Raji (cell line): ENCODE data around the gene AZU1.

ENCODE experiments used
- POLR2A ChIP-seq: IDR thresholded peaks from 2 replicates; pipeline ENCODE4 v1.6.1; 2011; ENCODE audit warnings: low read depth, low read length, control low read depth; ENCODE audit not compliant: insufficient read depth

Gene AZU1

DNA sequence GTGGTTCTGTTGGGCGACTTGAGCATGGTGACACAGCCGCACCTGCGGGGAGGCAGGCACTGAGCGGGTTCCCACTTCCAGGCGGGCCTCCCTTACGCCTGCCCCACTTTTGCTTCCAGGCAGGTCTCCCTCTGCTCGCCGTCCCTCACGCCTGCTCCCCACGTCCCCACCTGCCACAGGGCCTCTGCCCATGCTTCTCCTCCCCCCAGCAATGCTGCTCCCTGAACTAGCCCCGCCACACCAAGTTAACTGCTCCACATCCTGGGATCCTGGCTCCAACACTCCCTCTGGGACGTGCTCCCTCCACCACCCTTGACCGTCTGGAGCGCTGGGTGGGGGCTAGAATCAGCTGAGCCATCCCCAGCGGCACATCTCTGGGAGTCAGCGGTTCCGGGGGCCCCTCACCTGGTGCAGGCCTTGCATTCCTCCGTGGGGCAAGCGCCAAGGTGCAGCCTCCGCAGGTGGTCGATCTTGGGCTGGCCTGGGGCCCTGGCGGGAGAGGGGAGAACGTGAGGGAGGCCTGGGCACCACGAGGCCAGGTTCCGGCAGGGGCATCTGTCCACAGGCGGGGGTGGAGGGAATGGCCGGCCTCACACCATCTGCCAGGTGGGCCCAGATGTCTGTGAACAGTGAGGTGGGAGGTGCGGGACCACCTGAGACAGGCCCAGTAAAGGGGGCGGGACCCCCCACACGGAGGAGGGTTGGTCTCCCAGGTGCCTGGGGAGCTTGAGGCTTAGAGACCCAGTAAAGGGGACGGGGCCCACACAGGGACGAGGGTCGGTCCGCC is 41.0 kb downstream of the AZU1 start:
- TF ChIP-seq POLR2A: no peak

DNA sequence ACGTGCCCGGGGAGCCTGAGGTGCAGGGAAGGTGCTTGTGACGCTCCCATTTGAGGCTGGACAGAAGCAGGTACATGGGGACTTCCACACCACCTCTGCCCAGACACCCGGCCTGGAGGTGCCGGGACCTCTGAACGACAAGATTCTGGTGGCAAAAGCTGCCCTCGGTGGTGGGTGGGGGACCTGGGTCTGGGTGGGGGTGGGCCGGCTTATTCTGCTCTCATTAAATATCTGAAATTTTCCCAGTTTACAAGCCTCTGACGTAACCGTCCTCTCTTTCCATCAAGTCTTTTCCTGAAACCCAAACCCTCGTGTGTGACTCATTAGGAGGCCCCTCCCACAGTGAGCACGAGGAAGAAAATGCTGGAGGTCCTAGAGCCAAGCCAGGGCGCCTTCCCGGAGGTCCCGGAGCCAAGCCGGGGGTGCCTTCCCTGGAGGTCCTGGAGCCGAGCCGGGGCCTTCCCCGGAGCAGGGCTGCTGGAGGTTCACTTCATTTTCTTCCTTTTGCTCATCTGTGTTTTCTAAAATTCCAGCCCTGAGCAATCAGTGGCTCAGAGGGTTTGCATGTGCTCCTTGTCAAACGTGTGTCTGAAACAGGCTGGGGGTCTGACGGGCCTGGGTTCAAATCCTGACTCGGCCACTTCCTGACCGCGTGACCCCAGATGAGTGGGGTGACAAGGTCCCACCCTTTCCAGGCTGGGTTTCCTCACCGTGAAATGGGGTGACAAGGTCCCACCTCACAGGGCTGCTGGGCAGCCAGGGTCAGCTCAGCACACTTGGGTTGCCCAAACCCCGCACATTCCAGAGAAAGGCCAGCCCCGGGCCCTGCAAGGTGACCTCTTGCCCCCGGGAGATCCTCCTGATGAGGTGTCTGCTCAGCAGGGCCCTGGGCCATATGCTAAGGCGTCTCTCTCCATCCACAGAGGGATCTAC is 41.9 kb downstream of the AZU1 start:
- no peak for TF ChIP-seq POLR2A

DNA sequence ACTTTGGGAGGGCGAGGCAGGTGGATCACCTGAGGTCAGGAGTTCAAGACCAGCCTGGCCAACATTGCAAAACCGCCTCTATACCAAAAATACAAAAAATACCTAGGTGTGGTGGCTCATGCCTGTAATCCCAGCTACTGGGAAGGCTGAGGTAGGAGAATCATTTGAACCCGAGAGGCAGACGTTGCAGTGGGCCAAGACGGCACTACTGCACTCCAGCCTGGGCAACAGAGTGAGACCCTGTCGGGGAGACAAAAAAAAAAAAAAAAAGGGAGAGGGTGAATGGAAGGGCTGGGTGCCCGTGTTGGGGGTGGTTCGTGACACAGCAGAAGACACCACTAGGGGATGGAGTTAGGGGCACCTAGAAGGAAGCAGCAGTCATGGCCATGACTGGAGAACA is 42.7 kb downstream of the AZU1 start:
- no peak for TF ChIP-seq POLR2A

DNA sequence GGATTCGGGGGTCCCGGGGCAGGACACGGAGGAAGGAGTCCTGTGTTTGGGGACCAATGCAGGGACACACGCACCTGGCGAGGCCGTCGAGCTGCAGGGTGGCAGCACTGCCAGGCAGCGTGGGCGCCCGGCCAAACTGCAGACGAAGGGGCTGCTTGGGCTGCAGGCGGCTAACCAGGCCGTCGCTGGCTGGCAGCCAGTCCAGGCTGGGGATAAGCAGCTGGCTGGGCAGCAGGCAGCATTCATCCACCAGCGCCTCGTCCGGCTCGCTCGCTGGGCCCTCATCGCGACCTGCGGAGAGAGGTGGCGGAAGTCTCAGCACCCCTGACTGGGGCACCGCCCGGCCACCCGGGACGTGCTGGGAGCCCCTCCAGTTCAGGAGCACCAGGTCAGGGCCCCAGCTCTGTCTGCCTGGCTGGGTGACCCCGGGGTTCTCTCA is 43.3 kb downstream of the AZU1 start:
- no peak for TF ChIP-seq POLR2A

DNA sequence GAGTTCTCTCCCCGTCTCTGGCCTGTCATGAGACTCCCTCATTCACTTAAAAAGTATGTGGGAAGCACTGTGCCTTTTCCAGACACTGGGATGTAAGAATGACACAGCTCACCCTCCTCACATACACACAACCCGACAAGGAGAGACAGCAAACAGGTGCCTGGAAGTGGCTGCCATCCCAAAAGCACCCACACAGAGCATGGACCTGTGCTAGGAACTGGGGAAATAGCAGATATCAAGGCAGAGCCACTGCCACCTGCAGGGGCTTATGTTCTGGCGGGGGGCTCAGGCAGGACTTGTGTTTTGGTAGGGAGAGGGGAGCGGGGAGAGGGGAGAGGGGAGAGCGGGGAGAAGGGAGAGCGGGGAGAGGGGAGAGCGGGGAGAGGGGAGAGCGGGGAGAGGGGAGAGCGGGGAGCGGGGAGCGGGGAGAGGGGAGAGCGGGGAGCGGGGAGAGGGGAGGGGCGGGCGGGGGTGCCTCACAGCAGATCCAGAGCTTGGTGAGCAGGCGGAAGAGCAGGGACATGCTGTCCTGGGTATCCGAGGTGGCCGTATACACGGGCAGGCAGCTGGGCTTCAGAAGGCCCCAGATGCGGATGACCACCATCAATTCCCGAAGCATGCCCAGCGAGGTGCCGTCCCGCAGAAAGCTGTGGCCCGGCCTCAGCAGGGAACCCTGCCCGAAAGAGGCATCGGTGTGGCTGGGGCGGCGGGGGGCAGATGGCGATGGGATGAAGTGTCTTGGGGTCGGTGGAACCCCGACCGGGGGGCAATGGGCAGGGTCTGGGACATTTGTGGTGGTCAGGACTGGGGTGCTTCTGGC is 44.0 kb downstream of the AZU1 start:
- no peak for TF ChIP-seq POLR2A

DNA sequence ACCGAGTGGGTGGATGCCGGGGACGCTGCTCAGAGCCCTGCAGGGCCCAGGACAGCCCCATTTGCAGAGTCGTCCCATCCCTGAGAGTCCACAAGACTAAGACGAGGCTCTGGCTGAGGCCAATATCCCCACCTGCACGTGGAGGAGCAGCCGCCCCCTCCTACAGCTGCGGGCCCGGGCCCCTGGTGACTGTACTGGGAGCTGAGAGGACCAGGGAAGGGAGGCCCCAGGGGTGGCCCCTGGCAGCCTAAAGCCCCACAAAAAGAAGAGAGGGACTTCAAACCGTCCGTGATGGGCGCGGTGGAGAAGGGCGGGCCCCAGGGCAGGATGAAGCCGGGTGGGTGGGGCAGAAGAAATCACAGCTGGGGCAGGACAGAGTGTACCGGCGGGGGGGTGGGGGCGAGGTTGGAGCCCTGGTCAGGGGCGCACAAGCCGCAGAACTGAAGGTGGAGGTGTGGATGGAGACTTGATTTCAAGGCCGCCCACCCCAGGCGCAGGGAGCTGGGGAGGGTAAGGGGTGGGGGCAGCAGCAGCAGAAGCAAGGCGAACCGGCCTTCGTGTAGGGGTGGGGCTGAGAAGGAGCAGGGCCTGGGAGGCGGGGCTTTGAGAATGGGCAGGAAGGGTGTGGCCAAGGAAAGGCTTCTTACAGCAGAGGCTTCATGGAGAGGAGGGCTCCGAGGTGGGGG is 44.8 kb downstream of the AZU1 start:
- no peak for TF ChIP-seq POLR2A

DNA sequence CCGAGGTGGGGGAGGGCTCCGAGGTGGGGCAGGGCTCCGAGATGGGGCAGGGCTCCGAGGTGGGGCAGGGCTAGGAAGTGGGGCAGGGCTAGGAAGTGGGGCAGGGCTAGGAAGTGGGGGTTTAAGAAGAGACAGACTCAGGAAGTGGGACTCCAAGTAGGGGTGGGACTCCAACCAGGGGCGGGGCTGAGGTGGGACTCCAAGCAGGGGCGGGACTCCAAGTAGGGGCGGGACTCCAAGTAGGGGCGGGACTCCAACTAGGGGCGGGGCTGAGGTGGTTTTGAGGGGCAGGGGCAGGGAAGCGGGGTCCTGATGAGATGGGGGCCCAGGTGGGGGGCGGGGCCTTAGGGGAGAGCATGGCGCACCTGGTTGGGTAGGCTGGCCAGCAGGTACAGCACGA is 45.4 kb downstream of the AZU1 start:
- TF ChIP-seq POLR2A: no peak

DNA sequence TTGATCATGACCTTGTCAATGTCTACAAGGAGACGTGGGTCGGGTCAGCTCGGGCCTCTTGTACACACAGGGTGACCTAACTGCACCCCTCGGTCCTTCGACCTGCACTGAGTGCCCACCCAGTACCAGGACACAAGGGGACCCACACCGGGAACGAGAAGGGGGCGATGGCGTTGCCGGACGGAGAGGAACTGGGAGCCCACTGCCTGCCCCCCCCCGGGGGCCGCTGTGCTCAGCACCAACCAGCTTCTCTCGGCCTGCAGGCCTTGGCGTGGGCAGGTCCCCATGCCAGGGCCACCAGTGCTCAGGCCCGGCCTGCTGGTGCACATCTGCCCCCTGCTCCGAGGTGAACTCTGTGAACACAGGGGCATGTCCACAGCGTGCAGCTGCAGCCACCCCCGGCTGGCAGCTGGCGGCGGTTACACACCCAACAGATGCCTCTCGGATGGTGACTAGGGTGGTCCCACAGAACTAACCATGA is 46.0 kb downstream of the AZU1 start:
- TF ChIP-seq POLR2A: no peak

DNA sequence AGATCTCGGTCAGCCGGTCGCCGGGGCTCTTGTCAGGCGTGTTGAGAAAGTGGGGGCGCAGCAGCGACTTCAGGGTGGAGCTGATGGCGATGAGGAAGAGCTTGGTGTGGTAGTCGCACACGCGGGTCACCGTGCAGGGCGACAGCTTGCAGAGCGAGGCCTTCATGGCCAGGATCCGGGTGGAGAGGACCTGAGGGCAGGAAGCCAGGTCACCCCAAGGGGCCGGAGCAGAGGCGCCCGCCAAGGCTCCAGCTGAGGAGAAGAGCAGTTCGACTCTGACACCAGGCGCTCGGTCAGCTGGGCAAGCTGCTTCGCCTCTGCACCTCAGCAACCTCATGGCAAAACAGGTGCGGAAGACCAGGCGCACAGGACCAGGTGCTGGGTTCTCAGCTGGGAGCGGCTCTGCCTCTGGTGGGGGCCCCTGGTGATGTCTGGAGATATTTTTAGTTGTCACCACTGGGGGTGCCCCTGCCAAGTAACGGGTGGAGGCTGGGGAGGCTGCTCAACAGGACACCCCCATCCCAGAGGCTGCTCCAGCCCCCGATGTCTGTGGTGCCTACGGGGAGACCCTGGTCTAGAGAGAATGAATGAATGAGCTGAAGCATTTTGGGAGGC is 47.7 kb downstream of the AZU1 start:
- no peak for TF ChIP-seq POLR2A

DNA sequence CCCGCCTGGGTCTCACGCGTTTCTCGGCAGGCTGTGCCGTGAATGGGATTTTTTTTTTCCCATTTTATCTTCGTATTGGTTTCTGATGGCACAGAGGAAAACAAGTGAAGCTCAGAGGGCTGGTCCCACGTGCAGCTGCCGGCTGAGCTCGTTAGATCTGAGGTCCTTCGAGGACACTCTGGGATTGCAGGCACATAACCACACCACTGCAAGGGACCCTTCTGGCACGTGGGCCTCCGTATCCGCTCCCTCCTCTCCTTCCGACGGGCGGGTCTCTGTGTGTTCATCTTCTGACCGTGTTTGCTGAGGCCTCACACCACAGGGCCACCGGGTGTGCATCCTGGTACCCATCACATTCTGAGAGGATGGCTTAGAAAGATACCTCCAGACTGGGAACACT is 48.5 kb downstream of the AZU1 start:
- TF ChIP-seq POLR2A: no peak

DNA sequence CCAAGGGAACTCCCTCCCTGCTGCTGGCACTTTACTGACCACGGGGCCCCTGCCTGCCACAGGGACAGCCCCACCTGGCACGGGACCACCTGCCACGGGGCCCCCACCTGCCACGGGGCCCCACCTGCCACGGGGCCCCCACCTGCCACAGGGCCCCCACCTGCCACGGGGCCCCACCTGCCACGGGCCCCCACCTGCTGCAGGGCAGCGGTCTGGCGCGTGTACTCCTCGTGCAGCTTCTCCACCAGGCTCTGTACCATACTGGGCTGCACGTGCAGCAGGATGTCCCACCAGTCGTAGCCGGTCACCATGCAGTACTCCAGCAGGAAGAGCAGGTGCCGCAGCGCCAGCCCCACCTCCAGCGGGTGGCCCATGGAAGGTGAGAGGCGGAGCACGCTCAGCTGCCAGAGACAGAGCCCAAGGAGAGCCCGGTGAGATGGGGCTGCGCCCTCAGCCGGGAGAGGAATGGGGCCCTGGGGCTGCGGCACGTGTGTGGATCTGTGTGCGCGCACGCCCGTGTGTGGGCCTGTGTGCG is 49.2 kb downstream of the AZU1 start:
- no peak for TF ChIP-seq POLR2A

DNA sequence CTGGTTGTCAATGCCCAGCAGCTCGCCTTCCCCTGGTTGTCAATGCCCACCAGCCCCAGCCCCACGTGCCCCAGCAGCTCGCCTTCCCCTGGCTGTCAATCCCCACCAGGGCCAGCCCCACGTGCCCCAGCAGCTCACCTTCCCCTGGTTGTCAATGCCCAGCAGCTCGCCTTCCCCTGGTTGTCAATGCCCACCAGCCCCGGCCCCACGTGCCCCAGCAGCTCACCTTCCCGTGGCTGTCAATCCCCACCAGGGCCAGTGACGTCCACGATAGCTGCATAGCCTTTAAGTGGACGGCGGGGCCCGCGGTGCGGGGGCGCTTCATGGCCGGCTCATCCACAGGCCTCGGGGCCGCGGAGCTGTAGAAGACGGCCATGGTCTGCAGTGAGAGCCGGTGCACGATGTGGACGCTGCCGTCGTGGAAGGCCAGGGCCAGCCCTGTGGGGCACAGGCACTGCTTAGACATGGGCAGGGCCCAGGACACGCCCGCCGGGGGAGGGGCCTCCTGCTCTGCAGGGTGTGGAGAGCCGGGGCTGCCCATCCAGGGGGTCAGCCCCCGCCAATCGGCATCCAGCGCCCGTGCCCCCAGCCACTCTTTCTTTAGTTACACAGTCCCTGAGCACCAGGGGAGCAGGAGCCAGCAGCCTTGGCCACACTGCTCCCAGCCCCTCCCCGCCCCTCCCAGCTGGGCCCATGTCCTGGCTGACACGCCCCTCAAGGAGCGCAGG is 52.2 kb downstream of the AZU1 start:
- TF ChIP-seq POLR2A: no peak
